ENCODE measurements around the gene ESRRG.

The ESRRG gene

GRCh38 chr1:216606047-216606637 lies 117.1 kb downstream of the ESRRG start:
- no peak for DNase-seq (ENCODE audit: low read depth)
- TF ChIP-seq CTCF (IDR thresholded peaks at IDR 0.05; ENCODE audit: insufficient read depth, low read depth, low read length, missing control alignments), result no peak

GRCh38 chr1:216604771-216605170 lies 118.5 kb downstream of the ESRRG start:
- DNase-seq (ENCODE audit: low read depth), result no peak
- no peak for TF ChIP-seq CTCF (IDR thresholded peaks at IDR 0.05; ENCODE audit: insufficient read depth, low read depth, low read length, missing control alignments)
- no peak overlapping the region for H3K4me3 ChIP-seq (ENCODE audit: low read depth, low read length)

More at GRCh38 chr1:216606047-216606637, 117.1 kb downstream of the ESRRG start:
- H3K4me3 ChIP-seq (ENCODE audit: low read depth, low read length), result no peak overlapping the region

- TF ChIP-seq CTCF (IDR thresholded peaks at IDR 0.05; ENCODE audit: insufficient read depth, low read depth, low read length, missing control alignments), result peak; percentile 27
- peak overlapping the region; percentile 59 for H3K4me3 ChIP-seq (ENCODE audit: low read depth, low read length)
- DNase-seq (ENCODE audit: low read depth), result peak; percentile 49
Observed at GRCh38 chr1:216600730-216601609, 122.3 kb downstream of the ESRRG start.

GRCh38 chr1:216599851-216600250 lies 123.4 kb downstream of the ESRRG start:
- no peak overlapping the region for H3K4me3 ChIP-seq (ENCODE audit: low read depth, low read length)
- TF ChIP-seq CTCF (IDR thresholded peaks at IDR 0.05; ENCODE audit: insufficient read depth, low read depth, low read length, missing control alignments), result no peak
- no peak for DNase-seq (ENCODE audit: low read depth)

GRCh38 chr1:216598448-216598847 lies 124.8 kb downstream of the ESRRG start:
- TF ChIP-seq CTCF (IDR thresholded peaks at IDR 0.05; ENCODE audit: insufficient read depth, low read depth, low read length, missing control alignments), result no peak
- no peak for DNase-seq (ENCODE audit: low read depth)
- H3K4me3 ChIP-seq (ENCODE audit: low read depth, low read length), result no peak overlapping the region

GRCh38 chr1:216596281-216596862 lies 126.9 kb downstream of the ESRRG start:
- H3K4me3 ChIP-seq (ENCODE audit: low read depth, low read length), result no peak overlapping the region
- no peak for TF ChIP-seq CTCF (IDR thresholded peaks at IDR 0.05; ENCODE audit: insufficient read depth, low read depth, low read length, missing control alignments)
- no peak for DNase-seq (ENCODE audit: low read depth)

All from GM12865 (cell line).